HuH-7.5 (cell line): Measurements from ENCODE around the gene RRM1.
"Not testable (repeated sequence)": the region's sequence is repeated elsewhere in the genome, so short reads cannot be mapped to it uniquely, and the experiment has no call there.

Experiments used
- DNase-seq: peaks from one replicate; pipeline ENCODE4 v3.0.0; 2011; ENCODE audit warnings: low spot score

Gene RRM1

GRCh38 chr11:4083198-4083597, 11.4 kb upstream of the RRM1 start:
- DNase-seq, result no peak

- DNase-seq, result no peak
Observed at GRCh38 chr11:4084406-4085125, 10.0 kb upstream of the RRM1 start.

GRCh38 chr11:4085575-4085974, 9.0 kb upstream of the RRM1 start:
- no peak for DNase-seq

GRCh38 chr11:4086575-4087353, 7.8 kb upstream of the RRM1 start:
- DNase-seq, result no peak

- DNase-seq, result no peak
Observed at GRCh38 chr11:4087551-4087950, 7.0 kb upstream of the RRM1 start.

- no peak for DNase-seq
Observed at GRCh38 chr11:4090258-4090657, 4.3 kb upstream of the RRM1 start.

- no peak for DNase-seq
Observed at GRCh38 chr11:4092026-4092425, 2.6 kb upstream of the RRM1 start.

- no peak for DNase-seq
Observed at GRCh38 chr11:4093519-4094347, 866 bp upstream of the RRM1 start.

- no peak for DNase-seq
Observed at GRCh38 chr11:4095509-4096230, 1.1 kb downstream of the RRM1 start.

GRCh38 chr11:4098026-4098621, 3.5 kb downstream of the RRM1 start:
- no peak for DNase-seq

GRCh38 chr11:4102711-4103110, 8.1 kb downstream of the RRM1 start:
- no peak for DNase-seq

GRCh38 chr11:4103269-4103668, 8.7 kb downstream of the RRM1 start:
- DNase-seq, result no peak

- no peak for DNase-seq
Observed at GRCh38 chr11:4105916-4106315, 11.3 kb downstream of the RRM1 start.

GRCh38 chr11:4111834-4112233, 17.2 kb downstream of the RRM1 start:
- DNase-seq, result no peak

- DNase-seq, result no peak
Observed at GRCh38 chr11:4115128-4115527, 20.5 kb downstream of the RRM1 start.

- no peak for DNase-seq
Observed at GRCh38 chr11:4118107-4118506, 23.5 kb downstream of the RRM1 start.

- DNase-seq, result no peak
Observed at GRCh38 chr11:4123218-4123617, 28.6 kb downstream of the RRM1 start.

GRCh38 chr11:4125141-4125540, 30.5 kb downstream of the RRM1 start:
- DNase-seq, result no peak

GRCh38 chr11:4127357-4127756, 32.8 kb downstream of the RRM1 start:
- DNase-seq, result no peak

GRCh38 chr11:4130219-4130618, 35.6 kb downstream of the RRM1 start:
- not testable (repeated sequence) for DNase-seq

GRCh38 chr11:4134806-4135205, 40.2 kb downstream of the RRM1 start:
- DNase-seq, result no peak

GRCh38 chr11:4138497-4138896, 43.9 kb downstream of the RRM1 start:
- DNase-seq, result no peak
